GM23338 (cell line): ENCODE data around the gene AP1G2. TPM values are rescaled to one million over a fixed set of nuclear protein-coding genes. Genes with fewer than 3 reads are reported as not detected.

Source experiments
- ATAC-seq: fragments of 200-7000 bp; cut with Tn5 transposase; 3 replicates; pipeline ENCODE4 v1.9.1; 2020
- DNase-seq: peaks from one replicate; pipeline ENCODE4 v3.0.0-alpha.2; 2015; ENCODE audit warnings: low spot score
- H2AFZ ChIP-seq: fragments of 200-600 bp; sonication (generic); 2 replicates; pipeline ENCODE4 v1.8.0; 2016; ENCODE audit warnings: antibody characterized with exemption, mild to moderate bottlenecking, moderate library complexity
- H3F3A ChIP-seq: fragments of 200-600 bp; sonication (generic); replicated peaks from 2 replicates; pipeline ENCODE4 v1.8.0; 2017; ENCODE audit warnings: antibody characterized with exemption, mixed run types, low read depth
- H3K27ac ChIP-seq: fragments of 200-600 bp; sonication (generic); 2 replicates; pipeline ENCODE4 v1.6.1; 2016; ENCODE audit warnings: low read depth
- H3K27me3 ChIP-seq: fragments of 200-600 bp; sonication (generic); 2 replicates; pipeline ENCODE4 v1.8.0; 2016; ENCODE audit warnings: mild to moderate bottlenecking, mixed run types, moderate library complexity; ENCODE audit not compliant: insufficient read depth
- H3K36me3 ChIP-seq: fragments of 200-600 bp; sonication (generic); 2 replicates; pipeline ENCODE4 v1.8.0; 2016; ENCODE audit warnings: mild to moderate bottlenecking; ENCODE audit not compliant: insufficient read depth
- H3K4me1 ChIP-seq: fragments of 200-600 bp; sonication (generic); 2 replicates; pipeline ENCODE4 v1.8.0; 2016; ENCODE audit warnings: mild to moderate bottlenecking, moderate library complexity; ENCODE audit not compliant: insufficient read depth
- H3K4me2 ChIP-seq: fragments of 200-600 bp; sonication (generic); 2 replicates; pipeline ENCODE4 v1.7.1; 2017; ENCODE audit warnings: mixed run types
- H3K4me3 ChIP-seq: fragments of 200-600 bp; sonication (generic); 2 replicates; pipeline ENCODE4 v1.6.1; 2016; ENCODE audit warnings: mixed run types
- H3K79me2 ChIP-seq: fragments of 200-600 bp; sonication (generic); replicated peaks from 2 replicates; pipeline ENCODE4 v1.8.0; 2017; ENCODE audit warnings: mild to moderate bottlenecking; ENCODE audit not compliant: insufficient read depth
- H3K9me2 ChIP-seq: fragments of 200-600 bp; sonication (generic); 2 replicates; pipeline ENCODE4 v1.8.0; 2017; ENCODE audit not compliant: insufficient read depth
- H4K20me1 ChIP-seq: fragments of 200-600 bp; sonication (generic); replicated peaks from 2 replicates; pipeline ENCODE4 v1.8.0; 2017; ENCODE audit warnings: mild to moderate bottlenecking; ENCODE audit not compliant: insufficient read depth
- H3K27ac Mint-ChIP-seq: 2 replicates; pipeline ENCODE4 v1.8.0; 2020; ENCODE audit warnings: inconsistent platforms, mild to moderate bottlenecking, moderate library complexity, mixed read lengths
- H3K27me3 Mint-ChIP-seq: 3 replicates; pipeline ENCODE4 v1.8.0; 2022; ENCODE audit warnings: low read depth, mild to moderate bottlenecking, moderate library complexity, mixed read lengths, inconsistent platforms; ENCODE audit not compliant: insufficient read depth, poor library complexity
- H3K36me3 Mint-ChIP-seq: 3 replicates; pipeline ENCODE4 v1.8.0; 2021; ENCODE audit warnings: low read depth, mild to moderate bottlenecking, inconsistent platforms, moderate library complexity, mixed read lengths
- H3K4me1 Mint-ChIP-seq: 3 replicates; pipeline ENCODE4 v1.8.0; 2020; ENCODE audit warnings: mild to moderate bottlenecking, inconsistent platforms, mixed read lengths
- H3K4me3 Mint-ChIP-seq: 3 replicates; pipeline ENCODE4 v1.8.0; 2021; ENCODE audit warnings: moderate library complexity, mild to moderate bottlenecking, inconsistent platforms, mixed read lengths
- H3K9me3 Mint-ChIP-seq: 3 replicates; pipeline ENCODE4 v1.8.0; 2020; ENCODE audit warnings: moderate library complexity, mild to moderate bottlenecking, inconsistent platforms, mixed read lengths
- CREB1 ChIP-seq: fragments of 250-450 bp; sonication (Bioruptor Pico); IDR thresholded peaks from 2 replicates; pipeline ENCODE4 v1.5.0; 2020; ENCODE audit warnings: low read depth, mild to moderate bottlenecking, moderate library complexity
- EZH2 ChIP-seq: fragments of 200-600 bp; sonication (generic); IDR thresholded peaks from one replicate; pipeline ENCODE4 v1.8.0; 2017; ENCODE audit warnings: antibody characterized with exemption, mild to moderate bottlenecking, low read depth; ENCODE audit not compliant: unreplicated experiment
- EZH2phosphoT487 ChIP-seq: fragments of 200-600 bp; sonication (generic); IDR thresholded peaks from one replicate; pipeline ENCODE4 v1.8.1; 2018; ENCODE audit warnings: antibody characterized with exemption; ENCODE audit not compliant: unreplicated experiment
- JUNB ChIP-seq: IDR thresholded peaks from one replicate; pipeline ENCODE4 v1.6.1; 2016; ENCODE audit warnings: antibody characterized with exemption; ENCODE audit not compliant: unreplicated experiment
- NANOG ChIP-seq: IDR thresholded peaks from 2 replicates; pipeline ENCODE4 v1.6.1; 2016; ENCODE audit warnings: antibody characterized with exemption, borderline replicate concordance
- POLR2AphosphoS5 ChIP-seq: IDR thresholded peaks from 2 replicates; pipeline ENCODE4 v1.6.1; 2016; ENCODE audit warnings: antibody characterized with exemption, low read depth
- STAT1 ChIP-seq: IDR thresholded peaks from one replicate; pipeline ENCODE4 v1.6.1; 2016; ENCODE audit warnings: antibody characterized with exemption; ENCODE audit not compliant: unreplicated experiment
- ZNF114 ChIP-seq: fragments of 250-450 bp; sonication (Bioruptor Pico); IDR thresholded peaks from 2 replicates; pipeline ENCODE4 v1.5.0; 2020; ENCODE audit warnings: mild to moderate bottlenecking, moderate library complexity
- ZNF331 ChIP-seq: fragments of 250-450 bp; sonication (Bioruptor Pico); IDR thresholded peaks from 2 replicates; pipeline ENCODE4 v1.5.0; 2020; ENCODE audit warnings: low read depth, mild to moderate bottlenecking, moderate library complexity
- polyA plus RNA-seq: library from polyadenylated mRNA; unstranded; fragments of >200 nt; fragmentation: Nextera tagmentation; extraction: Ambion mirVana; gene quantifications from 2 replicates; pipeline ENCODE4 v1.2.1, GENCODE V29; 2016
- total RNA-seq: library from RNA; depleted of rRNA; stranded (reverse); fragments of >200 nt; shearing (Covaris generic); gene quantifications from 2 replicates; pipeline ENCODE4 v1.2.3, GENCODE V29; 2014
- TF ChIP-seq, protein P1 (sequence below): IDR thresholded peaks from one replicate; pipeline ENCODE4 v1.6.1; 2018; ENCODE audit warnings: antibody characterized with exemption; ENCODE audit not compliant: unreplicated experiment
- TF ChIP-seq, protein P2 (sequence below): IDR thresholded peaks from 2 replicates; pipeline ENCODE4 v1.6.1; 2016; ENCODE audit warnings: antibody characterized with exemption

The AP1G2 gene
- total and polyA plus RNA-seq, 2 experiments from 2014 or later: 55.3 to 63.5 TPM

DNA sequence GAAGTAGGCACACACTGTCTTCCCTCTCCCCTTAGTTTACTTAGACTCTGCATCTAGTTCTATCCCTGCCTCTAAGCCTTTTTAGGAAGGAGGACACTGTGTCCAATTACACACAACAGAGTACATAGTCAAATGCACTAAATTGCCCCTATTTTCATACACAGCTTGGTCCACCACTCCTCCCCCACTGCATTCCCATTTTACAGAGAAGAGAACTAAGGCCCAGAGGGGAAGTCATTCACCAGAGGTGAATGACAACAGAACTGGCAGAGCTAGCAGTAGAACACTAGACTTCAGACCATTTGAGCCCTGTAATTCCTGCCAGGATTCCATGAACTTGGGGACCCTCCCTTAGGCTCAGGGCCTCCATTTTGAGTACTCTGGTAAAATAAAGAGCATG is 12.1 kb upstream of the AP1G2 start:
- peaks cover 27% of the 10 kb centered on the region for H3K27me3 ChIP-seq

DNA sequence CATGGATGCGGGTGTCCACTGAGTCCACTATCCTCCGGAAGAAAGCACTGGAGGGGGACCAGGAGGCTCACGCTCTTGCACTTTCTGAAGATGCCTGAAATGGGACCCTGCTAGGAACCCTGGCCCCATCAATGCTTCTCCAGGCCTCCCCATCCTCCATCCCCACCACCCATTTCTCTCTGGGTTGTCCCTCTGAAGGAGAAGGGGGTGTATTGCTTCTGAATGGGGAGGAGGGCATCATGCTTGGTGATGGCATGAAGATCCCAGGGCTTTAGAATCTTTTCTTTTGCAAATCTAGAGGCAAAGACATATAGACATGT is 11.7 kb upstream of the AP1G2 start:
- H3K27me3 ChIP-seq: peaks cover 32% of the 10 kb centered on the region
- no peaks in the 10 kb centered on the region for H3K9me2 ChIP-seq
- peaks cover 8% of the 10 kb centered on the region for H3K79me2 ChIP-seq
- peak overlapping the region; percentile 98 for H3K4me2 ChIP-seq
- Mint-ChIP-seq H3K27me3 (peaks cover 31% of the 10 kb centered on the region), H3K27ac (no peak overlapping the region), H3K4me1 (peaks cover 22% of the 10 kb centered on the region), H3K9me3 (peaks cover 10% of the 10 kb centered on the region), H3K36me3 (peaks cover 11% of the 10 kb centered on the region), H3K4me3 (peak overlapping the region; percentile 86; the same call in 2 of the 3 replicates)
- no peak overlapping the region for H3K27ac ChIP-seq
- H2AFZ ChIP-seq: no peak overlapping the region
- DNase-seq (no peak), ATAC-seq (no peak)
- peaks cover 15% of the 10 kb centered on the region for H3K4me1 ChIP-seq
- peaks cover 15% of the 10 kb centered on the region; the same call in 1 of the 2 replicates for H3F3A ChIP-seq
- H3K36me3 ChIP-seq: no peaks in the 10 kb centered on the region
- H3K4me3 ChIP-seq: peak overlapping the region; percentile 90
- peaks cover 11% of the 10 kb centered on the region for H4K20me1 ChIP-seq
- TF ChIP-seq, protein P1, sequence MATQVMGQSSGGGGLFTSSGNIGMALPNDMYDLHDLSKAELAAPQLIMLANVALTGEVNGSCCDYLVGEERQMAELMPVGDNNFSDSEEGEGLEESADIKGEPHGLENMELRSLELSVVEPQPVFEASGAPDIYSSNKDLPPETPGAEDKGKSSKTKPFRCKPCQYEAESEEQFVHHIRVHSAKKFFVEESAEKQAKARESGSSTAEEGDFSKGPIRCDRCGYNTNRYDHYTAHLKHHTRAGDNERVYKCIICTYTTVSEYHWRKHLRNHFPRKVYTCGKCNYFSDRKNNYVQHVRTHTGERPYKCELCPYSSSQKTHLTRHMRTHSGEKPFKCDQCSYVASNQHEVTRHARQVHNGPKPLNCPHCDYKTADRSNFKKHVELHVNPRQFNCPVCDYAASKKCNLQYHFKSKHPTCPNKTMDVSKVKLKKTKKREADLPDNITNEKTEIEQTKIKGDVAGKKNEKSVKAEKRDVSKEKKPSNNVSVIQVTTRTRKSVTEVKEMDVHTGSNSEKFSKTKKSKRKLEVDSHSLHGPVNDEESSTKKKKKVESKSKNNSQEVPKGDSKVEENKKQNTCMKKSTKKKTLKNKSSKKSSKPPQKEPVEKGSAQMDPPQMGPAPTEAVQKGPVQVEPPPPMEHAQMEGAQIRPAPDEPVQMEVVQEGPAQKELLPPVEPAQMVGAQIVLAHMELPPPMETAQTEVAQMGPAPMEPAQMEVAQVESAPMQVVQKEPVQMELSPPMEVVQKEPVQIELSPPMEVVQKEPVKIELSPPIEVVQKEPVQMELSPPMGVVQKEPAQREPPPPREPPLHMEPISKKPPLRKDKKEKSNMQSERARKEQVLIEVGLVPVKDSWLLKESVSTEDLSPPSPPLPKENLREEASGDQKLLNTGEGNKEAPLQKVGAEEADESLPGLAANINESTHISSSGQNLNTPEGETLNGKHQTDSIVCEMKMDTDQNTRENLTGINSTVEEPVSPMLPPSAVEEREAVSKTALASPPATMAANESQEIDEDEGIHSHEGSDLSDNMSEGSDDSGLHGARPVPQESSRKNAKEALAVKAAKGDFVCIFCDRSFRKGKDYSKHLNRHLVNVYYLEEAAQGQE: no peak
- no peak for TF ChIP-seq ZNF331 (CRISPR knock-in tag)
- TF ChIP-seq EZH2: no peak
- TF ChIP-seq, protein P2, sequence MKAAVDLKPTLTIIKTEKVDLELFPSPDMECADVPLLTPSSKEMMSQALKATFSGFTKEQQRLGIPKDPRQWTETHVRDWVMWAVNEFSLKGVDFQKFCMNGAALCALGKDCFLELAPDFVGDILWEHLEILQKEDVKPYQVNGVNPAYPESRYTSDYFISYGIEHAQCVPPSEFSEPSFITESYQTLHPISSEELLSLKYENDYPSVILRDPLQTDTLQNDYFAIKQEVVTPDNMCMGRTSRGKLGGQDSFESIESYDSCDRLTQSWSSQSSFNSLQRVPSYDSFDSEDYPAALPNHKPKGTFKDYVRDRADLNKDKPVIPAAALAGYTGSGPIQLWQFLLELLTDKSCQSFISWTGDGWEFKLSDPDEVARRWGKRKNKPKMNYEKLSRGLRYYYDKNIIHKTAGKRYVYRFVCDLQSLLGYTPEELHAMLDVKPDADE: no peak
- TF ChIP-seq JUNB: no peak
- no peak for TF ChIP-seq CREB1 (CRISPR knock-in tag)
- no peak for TF ChIP-seq POLR2AphosphoS5
- TF ChIP-seq EZH2phosphoT487: no peak
- TF ChIP-seq ZNF114 (CRISPR knock-in tag): no peak

More for the DNA sequence above, 12.1 kb upstream of the AP1G2 start:
- no peak for DNase-seq
- peaks cover 15% of the 10 kb centered on the region; the same call in 1 of the 2 replicates for H3F3A ChIP-seq
- H2AFZ ChIP-seq: no peak overlapping the region
- H3K4me2 ChIP-seq: peak overlapping the region; percentile 98
- no peak overlapping the region for H3K27ac ChIP-seq
- H3K9me3 Mint-ChIP-seq: peaks cover 12% of the 10 kb centered on the region
- no peak overlapping the region for H3K27ac Mint-ChIP-seq
- peaks cover 10% of the 10 kb centered on the region for H3K36me3 Mint-ChIP-seq
- H3K4me3 Mint-ChIP-seq: no peak overlapping the region; the same call in 2 of the 3 replicates
- peaks cover 30% of the 10 kb centered on the region for H3K27me3 Mint-ChIP-seq
- peaks cover 5% of the 10 kb centered on the region; the same call in 1 of the 2 replicates for H3K79me2 ChIP-seq
- H4K20me1 ChIP-seq: peaks cover 8% of the 10 kb centered on the region
- H3K9me2 ChIP-seq: no peaks in the 10 kb centered on the region
- no peak for ATAC-seq
- peaks cover 15% of the 10 kb centered on the region for H3K4me1 ChIP-seq
- no peaks in the 10 kb centered on the region for H3K36me3 ChIP-seq
- H3K4me3 ChIP-seq: peak overlapping the region; percentile 90; the same call in 1 of the 2 replicates
- H3K4me1 Mint-ChIP-seq: peaks cover 22% of the 10 kb centered on the region
- TF ChIP-seq, protein P1: no peak
- TF ChIP-seq, protein P2: no peak
- TF ChIP-seq NANOG (no peak), STAT1 (no peak), CREB1 (CRISPR knock-in tag) (no peak), POLR2AphosphoS5 (no peak), EZH2phosphoT487 (no peak)
